ENCODE data around the gene OR52B6.

OR52B6 gene

GRCh38 chr11:5548440-5548839 lies 32.2 kb upstream of the OR52B6 start, which contains the start of gene OR52H1:
Gene OR52H1 (minus strand): TSS chr11:5548540. CDS start chr11:5545505, 3,035 bp downstream.
- H3K27ac ChIP-seq, result no peak within 1 kb of the TSS
- TF ChIP-seq CTCF (conservative IDR thresholded peaks at IDR 0.05), result no peak

GRCh38 chr11:5550440-5551095 lies 30.1 kb upstream of the OR52B6 start:
- H3K27ac ChIP-seq, result no peak overlapping the region
- TF ChIP-seq CTCF (conservative IDR thresholded peaks at IDR 0.05), result no peak

GRCh38 chr11:5553343-5553742 lies 27.3 kb upstream of the OR52B6 start:
- TF ChIP-seq CTCF (conservative IDR thresholded peaks at IDR 0.05), result peak; percentile 39
- no peak overlapping the region for H3K27ac ChIP-seq

GRCh38 chr11:5556596-5557188 lies 24.0 kb upstream of the OR52B6 start:
- no peak overlapping the region for H3K27ac ChIP-seq
- no peak for TF ChIP-seq CTCF (conservative IDR thresholded peaks at IDR 0.05)

- no peak overlapping the region for H3K27ac ChIP-seq
- no peak for TF ChIP-seq CTCF (conservative IDR thresholded peaks at IDR 0.05)
Observed at GRCh38 chr11:5557751-5558150, 22.9 kb upstream of the OR52B6 start.

- no peak for TF ChIP-seq CTCF (conservative IDR thresholded peaks at IDR 0.05)
Observed at GRCh38 chr11:5564259-5565019, 16.2 kb upstream of the OR52B6 start.

GRCh38 chr11:5574654-5575053 lies 6.0 kb upstream of the OR52B6 start:
- no peak for TF ChIP-seq CTCF (conservative IDR thresholded peaks at IDR 0.05)

More at GRCh38 chr11:5564259-5565019, 16.2 kb upstream of the OR52B6 start:
- H3K27ac ChIP-seq, result no peak overlapping the region

More at GRCh38 chr11:5574654-5575053, 6.0 kb upstream of the OR52B6 start:
- no peak overlapping the region for H3K27ac ChIP-seq
